Colon (tissue), 2 donors: ENCODE data around the gene CHD2.

Source experiments
- FAIRE-seq: peaks from 2 replicates; lab custom pipeline; 2012; peaks lifted over from hg19 to GRCh38; lab: Jason Lieb, UNC
- donor health status: control.
- donor health status: control.

Gene CHD2

DNA sequence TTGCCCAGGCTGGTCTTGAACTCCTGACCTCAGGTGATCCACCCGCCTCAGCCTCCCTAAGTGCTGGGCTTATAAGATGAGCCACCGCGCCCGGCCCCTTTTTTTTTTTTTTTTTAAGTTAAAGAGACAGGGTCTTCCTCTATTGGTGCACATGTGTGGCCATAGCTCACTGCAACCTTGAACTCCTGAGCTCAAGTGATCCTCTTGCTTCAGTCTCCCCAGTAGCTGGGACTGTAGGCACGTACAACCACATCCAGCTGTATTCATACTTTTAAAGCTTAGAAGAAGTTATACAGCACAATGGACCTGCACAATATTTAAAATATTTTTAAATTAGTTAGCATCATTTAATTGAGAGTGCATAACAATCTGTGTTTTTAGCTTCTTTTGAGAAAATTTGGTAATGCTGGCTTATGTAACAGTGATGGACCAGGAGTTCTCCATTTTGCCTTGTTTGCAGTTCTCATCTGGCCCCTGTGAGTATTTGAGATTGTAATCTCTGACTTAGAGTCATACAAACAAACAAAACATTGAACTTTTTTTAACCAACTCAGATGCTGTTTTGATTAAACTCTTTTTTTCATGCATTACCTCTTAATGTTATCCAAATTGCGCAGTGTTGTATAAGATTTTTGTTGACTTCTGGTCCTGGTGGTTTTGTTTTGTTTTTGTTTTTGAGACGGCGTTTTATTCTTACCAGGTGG lies 33.0 kb downstream of the CHD2 start:
- FAIRE-seq: no peak

DNA sequence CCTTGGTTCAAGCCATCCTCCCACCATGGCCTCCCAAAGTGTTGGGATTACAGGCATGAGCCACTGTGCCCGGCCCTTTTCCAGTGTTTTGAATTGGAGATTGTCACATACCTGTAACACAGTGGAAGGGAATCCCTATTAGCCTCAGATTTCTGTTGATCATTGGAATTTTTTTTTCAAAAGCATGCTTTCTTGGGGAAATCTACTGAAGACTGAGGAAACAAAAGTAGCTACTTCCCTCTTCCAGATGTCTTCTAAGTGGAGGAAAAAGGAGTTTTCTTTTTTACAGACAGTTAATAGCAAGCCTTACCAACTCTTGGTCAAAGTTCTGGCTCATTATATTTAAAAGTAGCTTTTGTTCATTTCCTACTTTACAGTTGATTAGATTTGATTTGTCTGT lies 33.7 kb downstream of the CHD2 start:
- FAIRE-seq: no peak

DNA sequence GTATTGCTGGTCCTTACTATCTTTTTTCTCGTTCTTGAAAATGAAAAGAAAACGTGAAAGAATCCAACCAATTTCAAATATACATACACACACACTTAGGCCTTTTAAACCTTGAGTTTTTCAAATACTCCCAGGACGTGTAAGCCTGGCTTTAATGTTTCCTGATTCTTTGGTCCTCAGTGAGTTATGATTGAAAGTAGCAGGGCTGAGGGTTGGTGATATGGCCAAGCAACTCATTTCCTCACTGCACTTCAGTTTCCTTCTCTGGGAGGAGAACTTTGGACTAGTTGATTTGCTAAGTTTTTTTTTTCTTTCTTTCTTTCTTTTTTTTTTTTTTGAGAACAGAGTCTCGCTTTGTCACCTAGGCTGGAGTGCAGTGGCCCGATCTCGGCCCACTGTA lies 34.6 kb downstream of the CHD2 start:
- no peak for FAIRE-seq

DNA sequence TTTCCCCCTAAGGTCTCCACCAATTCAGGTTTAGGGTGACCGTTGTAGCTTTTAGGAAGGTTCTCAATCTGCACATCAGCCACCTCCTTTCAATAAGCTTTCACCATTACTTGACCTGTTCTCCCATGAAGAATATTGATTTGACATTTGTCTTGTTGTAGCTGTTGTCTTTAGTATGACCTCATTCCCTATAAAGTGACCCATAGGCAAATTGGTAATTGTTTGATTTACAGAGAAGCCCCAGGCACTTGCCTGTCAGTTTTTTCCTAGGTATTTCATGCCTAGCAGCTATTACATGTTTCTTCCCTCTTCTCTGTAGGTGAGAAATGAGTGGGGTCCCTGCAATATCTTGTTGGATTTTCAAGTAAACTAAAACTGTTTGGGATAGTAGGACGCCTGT lies 36.0 kb downstream of the CHD2 start:
- no peak for FAIRE-seq

DNA sequence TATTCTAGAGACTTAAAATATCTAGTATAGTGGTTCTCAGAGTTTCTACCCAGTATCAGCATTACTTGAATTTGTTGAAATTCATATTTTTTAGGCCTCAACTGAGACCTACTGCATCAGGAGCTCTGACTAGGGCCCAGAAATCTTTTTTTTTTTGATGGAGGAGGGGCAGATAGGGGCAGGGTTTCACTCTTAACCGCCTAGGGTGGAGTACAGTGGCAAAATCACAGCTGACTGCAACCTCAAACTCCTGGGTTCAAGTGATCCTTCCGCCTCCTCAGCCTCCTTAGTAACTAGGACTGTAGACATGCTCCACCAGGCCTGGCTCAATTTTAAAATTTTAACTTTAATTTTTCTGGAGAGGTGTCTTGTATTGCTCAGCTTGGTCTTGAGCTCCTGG lies 36.6 kb downstream of the CHD2 start:
- no peak for FAIRE-seq

DNA sequence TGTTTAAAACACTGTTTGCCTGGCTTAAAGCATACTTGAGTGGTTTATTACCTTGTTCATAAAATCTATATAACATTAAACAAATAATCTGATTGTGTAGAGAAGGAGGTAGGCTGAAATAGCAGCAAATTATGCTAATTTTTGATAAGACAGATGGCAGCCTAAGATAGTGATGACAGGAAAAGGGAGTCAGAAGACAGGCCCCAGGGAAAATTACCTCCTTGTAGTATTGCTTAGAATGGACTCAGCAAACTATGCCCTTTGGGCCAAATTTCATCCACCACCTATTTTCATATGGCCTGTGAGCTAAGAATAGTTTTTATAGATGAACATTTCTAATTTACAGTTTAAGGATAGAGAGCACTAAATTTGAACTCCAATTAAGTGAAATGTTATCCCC lies 37.8 kb downstream of the CHD2 start:
- FAIRE-seq: no peak

DNA sequence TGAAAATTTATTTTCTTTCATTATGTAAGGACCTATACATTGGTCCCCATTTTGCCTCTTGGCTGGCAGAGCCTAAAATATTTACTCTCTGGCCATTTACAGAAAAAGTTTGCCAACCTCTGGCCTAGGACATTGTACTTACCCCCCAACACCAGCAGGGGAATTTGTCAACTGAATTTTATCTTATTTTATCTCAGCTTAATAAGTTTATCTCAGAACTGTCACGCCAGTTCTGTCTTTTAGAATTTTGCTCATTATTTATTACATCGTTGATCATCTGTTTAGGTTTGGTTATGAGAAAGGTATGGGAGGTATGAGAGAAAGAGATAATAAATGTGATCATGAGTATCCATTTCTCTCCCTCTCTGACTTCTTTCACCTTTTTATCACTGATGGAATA lies 38.3 kb downstream of the CHD2 start:
- FAIRE-seq: no peak

DNA sequence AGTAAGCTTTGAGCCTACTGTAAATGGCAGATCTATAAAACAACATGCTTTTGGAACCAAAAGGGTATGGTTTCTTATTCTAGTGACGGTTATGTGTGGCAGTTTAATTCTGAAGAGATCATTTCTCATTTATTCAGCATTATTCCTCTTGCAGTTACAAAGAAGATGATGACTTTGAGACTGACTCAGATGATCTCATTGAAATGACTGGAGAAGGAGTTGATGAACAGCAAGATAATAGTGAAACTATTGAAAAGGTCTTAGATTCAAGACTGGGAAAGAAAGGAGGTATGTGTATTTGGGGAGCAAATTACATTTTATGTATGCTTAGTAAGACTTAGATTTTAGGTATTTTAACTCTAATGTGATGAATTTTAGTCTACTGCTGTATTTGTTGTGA lies 41.5 kb downstream of the CHD2 start:
- FAIRE-seq: no peak

DNA sequence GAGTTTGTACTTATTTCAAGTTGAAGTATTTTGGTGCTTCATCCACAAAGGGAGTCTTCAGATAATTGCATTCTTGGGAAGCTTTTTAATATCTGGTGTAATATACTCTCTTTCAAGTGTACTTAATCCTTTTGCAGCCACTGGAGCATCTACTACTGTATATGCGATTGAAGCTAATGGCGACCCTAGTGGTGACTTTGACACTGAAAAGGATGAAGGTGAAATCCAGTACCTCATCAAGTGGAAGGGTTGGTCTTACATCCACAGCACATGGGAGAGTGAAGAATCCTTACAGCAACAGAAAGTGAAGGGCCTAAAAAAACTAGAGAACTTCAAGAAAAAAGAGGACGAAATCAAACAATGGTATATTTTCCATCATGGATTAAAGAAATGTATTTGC lies 42.6 kb downstream of the CHD2 start:
- no peak for FAIRE-seq

DNA sequence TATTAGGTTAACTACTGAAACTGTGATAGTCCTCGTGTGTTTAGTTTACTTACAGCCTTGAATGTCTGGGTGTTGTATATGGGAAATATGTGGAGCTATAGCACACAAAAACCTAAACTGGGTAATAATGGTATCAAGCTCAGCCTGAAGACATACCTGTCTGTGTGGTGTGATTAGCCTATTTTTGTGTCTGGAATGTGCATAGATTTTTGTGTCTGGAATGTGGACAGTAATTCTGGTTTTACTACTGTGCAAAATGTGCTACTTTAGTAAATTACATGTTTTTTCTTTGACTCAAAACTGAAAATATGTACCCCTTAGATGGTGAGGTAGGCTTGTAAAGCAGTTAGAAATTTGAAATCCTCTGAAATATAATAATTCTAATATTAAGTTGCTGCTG lies 43.5 kb downstream of the CHD2 start:
- FAIRE-seq: no peak

DNA sequence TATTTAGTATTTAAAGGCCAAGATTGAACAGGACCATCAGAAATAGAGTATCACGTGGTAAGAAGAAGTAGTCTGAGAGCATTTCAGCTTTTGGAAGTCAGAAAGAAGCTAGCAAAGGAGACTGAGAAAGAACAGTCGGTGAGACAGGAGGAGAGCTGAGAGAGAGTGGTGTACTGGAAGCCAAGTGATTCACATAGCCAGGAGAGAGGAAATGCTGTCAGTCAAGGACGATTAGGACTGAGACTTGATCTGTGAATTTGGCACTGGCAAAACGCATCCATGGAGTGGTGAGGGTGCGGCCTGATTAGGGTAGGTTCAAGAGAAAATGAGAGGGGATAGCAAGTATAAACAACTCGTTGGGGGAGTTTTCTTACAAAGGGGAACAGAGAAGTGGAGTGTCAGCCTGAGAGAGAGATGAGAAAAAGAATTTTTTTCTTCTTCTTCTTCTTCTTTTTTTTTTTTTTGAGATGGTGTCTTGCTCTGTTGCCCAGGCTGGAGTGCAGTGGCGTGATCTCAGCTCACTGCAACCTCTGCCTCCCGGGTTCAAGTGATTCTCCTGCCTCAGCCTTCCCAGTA lies 44.9 kb downstream of the CHD2 start:
- FAIRE-seq: no peak

DNA sequence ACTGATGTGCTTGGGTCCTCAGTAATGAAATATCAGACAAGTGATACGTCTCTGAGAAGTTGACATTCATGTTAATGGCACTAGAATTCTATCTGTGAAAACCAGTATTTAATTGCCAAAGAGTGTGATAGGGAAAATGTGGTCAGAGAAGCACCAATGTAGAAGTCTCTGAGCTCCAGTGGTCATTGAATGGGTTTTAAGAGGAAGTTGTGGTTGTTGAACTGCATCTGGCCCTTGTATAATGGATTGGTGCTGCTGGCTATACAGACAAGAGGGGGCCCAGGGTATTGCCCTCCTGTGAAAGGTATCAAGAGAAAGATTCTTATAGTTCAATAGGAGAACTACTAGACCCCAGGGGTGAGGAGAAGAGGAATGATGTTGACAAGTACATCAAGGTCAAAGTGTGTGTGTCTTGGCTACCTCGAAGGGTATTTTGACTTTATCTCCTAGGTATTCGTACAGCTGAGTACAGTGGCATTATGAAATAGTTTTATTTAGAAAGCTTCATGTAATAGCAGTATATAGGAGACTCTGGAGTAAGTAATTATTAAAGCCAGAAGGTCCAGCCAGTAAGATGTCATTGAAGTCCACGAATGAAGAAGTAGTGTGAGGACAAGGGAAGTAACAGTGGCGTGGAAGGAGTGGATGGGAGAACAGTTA lies 47.1 kb downstream of the CHD2 start:
- FAIRE-seq: no peak

DNA sequence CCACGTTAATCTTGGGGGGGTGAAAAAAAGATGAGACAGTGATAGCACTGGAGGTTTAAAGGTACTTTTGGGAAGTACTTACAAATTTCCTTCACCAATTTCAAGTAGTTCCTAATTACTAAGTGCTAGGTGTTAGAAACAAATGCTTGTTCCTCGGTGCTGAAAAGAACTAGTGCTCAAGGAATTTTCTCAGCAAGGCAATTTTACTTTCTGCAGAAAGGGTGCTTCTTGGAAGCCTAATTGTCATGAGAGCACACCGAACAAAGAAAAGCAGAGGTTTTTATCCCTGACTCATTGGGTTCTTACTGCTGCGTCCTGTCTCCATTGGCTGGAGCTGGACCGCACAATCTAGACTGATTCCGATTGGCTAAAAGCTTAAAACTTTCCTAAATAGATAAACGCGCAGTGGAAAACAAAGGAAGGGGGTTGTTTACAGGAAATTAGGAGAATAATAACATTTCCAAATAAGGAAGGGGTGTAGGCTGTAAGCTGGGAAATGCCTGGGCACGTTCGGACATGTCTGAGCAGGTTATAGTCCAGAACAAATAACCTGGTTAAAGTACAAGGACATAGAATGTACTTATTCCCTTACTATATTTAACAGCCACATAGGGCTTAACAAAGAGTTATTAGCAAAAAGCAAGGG lies 49.6 kb downstream of the CHD2 start:
- no peak for FAIRE-seq

DNA sequence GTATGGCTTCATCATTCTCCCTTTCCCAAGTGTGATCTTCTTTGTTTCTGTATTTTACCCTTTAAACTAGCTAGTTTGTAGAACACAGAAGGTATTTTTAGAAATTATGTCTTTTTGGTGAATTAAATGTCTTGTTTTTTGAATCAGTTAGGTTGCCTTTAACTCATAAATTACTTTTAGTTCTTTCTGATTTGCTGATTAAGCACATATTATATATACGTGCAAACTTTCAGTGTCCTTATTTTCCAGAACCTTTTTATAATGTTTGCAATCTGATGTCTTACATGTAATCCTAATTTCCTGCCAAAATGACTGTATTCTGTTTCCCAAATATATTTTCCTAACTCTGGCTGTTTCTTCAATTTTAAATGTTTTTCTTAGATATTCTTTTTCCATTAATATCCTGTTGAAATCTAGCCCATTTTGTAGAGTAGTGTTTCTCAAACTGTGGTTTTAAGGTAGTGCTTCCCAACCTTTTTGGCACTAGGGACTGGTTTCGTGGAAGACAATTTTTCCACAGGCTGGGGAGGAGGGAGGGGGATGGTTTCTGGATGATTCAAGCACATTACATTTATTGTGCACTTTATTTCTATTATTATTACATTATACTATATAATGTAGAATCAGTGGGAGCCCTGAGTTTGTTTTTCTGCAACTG lies 51.8 kb downstream of the CHD2 start:
- no peak for FAIRE-seq

DNA sequence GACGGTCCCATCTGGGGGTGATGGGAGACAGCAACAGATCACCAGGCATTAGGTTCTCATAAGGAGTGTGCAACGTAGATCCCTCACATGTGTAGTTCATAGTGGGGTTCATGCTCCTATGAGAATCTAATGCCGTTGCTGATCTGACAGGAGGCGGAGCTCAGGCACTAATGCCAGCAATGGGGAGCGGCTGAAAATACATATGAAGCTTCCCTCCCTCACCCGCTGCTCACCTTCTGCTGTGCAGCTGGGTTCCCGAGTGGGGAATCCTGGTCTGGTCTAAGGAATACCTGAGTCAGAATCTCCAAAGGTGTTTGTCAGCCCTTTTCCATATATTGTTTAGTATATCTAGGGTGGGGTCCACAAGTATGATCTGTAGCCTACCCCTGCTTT lies 52.3 kb downstream of the CHD2 start:
- FAIRE-seq: no peak

DNA sequence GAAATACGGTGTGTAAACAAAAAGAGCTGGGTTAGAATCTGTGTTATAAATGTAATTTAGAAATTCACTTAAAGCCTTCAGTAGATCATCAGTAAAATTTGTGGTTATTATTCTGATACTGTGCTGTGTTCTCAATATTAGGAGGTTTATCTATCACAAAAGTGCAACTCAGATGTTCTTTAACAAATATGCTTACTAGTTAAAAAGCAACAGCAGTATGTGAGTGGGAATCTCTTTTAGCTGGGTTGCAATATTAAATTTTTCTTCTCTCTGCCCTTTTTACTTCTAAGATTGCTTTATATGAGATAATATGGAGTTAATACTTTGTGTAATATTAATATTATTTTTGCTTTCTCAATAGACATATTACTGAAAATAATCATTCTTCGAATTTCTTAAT lies 53.4 kb downstream of the CHD2 start:
- FAIRE-seq: no peak

DNA sequence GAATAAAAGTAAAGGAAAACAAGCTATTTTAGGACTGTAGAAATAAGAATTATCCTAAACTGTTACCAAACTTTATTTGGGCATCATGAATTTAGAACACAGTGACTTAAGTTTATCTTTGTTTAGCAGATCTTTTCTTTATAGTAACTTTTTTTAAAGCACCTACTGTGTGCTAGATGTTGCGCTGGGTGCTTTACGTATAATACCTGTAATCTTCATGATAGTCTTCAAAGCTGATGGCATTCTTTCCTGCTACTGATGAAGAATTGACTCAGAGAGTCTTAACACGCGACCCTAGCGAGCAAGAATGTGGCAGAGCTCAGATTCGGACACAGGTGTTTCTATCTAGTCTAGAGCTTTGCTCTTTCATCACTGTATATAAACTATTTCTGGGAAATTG lies 53.9 kb downstream of the CHD2 start:
- FAIRE-seq: no peak

DNA sequence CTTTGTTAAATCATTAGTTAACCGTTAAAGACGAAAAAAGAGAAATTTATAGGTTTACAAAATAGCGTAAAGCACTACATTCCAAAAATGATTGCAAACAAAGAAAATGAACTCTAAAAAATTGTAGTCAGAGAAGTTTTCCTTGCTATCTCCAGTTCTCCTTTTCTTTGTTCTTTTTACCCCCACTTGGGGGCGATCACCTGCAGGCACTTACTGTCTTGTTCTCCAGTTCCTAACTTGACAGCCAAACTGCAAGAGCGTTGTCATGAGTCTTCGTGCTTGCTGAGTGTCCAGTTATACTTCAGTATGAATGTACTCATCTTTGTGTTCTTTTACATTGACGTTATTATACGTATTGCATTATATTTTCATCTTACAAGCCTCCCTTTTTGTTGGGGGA lies 54.5 kb downstream of the CHD2 start:
- no peak for FAIRE-seq

DNA sequence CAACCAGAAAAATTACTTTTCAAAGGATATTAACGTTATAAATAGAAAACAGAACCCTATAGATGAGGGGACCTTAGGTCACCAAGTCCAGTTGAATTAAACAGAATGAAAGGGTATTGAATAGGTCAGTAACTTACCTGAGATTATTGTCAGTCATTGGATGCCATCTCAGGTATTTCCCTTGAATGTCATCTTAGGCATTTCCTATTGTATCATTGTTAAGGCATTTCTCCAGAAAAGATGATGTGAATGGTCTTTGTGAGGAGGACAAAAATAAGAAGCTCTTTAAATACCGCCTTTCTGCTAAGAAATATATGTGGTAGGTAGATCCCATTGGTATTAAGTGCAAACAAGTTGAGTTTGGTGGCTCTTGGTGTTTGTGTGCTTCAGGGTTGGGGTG lies 55.6 kb downstream of the CHD2 start:
- FAIRE-seq: no peak

DNA sequence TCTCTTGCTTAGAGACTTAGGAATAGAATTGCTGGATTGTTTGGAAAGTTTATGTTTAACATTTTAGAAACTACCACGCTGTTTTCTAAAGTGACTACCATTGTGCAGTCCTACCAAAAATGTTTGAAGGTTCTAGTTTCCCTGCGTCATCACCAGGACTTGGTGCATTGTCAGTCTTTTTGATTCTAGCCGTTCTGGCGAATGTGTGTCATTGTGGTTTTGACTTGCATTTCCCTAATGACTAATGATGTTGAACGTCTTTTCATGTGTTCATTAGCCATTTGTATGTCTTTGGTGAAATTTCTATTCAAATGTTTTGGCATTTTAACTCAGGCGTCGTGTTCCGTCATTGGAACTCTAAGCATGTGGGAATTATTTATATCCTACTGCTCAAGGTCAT lies 58.0 kb downstream of the CHD2 start:
- no peak for FAIRE-seq

DNA sequence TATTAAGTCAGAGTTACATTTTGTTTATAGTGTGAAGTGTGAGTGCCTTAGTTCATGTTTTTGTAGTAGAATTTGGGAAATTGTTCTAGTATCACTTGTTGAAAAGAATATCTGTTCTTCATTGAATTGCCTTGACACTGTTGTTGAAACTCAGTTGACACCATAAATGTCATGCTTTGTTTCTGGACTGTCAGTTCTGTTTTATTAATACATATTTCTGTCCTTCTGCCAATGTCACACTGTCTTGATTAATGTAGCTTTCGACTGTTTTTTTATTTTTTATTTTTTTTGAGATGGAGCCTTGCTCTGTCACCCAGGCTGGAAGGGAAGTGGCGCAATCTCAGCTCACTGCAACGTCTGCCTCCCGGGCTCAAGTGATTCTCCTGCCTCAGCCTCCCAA lies 59.1 kb downstream of the CHD2 start:
- no peak for FAIRE-seq

DNA sequence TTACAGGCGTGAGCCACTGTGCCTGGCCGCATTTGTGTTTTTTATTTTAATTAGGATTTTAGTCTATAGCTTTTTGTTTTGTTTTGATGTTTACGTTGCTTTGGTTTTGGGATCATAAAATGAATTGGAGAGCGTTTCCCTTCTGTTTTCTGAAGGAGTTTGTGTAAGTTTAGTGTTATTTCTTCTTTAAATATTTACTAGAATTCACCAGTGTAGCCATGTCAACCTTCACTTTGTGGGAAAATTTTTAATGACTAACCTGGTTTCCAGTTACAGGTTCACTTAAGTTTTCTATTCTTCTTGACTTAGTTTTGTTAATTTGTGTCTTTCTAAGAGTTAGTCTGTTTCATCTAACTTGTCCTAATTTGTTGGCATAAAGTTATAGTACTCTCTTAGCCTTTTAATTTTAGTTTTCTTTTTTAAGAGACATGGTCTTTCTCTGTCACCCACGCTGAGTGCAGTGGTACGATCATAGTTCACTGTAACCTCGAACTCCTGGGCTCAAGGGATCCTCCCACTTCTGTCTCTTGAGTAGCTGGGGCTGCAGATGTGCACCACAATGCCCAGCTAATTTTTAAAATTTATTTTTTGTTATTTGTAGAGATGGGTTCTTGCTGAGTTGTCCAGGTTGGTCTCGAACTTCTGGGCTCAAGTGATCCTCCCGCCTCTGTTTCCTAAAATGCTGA lies 61.0 kb downstream of the CHD2 start:
- no peak for FAIRE-seq
